ENCODE results near the gene POU2F3.

POU2F3 gene

DNA sequence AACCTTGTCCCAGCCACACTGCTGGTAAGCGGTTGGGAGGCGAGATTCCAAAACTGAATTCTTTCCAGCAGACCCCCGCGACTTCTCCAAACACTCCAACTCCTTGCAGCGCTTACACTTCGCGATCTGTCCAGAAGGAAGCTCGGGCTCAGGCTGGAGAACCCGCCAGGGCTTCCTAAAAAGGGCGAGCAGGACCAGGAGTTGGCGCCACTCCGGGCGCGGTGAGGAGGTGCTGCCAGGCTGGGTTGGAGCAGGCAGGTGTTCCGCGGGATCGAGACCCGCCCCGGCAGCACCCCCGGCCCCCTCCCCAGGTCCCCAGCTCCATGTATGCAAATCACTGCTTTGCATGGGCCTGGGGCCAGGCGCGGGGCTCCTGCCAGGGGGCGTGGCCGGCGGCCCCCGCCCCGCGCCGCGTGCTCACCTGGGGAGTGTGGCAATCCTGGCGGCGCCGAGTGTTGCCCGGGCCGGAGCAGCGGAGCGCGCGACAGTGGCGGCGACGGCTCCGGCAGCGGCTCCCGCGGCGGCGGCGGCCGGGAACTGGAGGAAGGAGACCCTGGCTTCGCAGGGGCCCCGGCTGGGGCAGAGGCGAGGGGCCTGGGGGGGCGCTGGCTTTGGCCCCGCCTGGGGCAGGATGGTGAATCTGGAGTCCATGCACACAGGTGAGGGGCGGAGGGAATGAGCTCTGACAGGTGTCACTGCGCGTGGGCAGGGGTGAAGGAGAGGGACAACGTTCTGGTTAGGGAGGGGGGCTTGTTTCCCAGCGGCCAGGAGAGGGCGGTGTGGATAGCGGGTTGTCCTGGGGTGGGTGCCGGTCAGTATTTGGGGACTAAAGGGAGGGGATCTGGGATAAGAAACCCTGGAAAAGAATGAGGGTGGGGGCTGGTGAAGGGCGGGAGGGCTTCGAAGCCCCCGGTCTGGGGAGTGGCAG, at the start of gene POU2F3:
TSS of gene POU2F3 (plus strand) at position 428 of the 928 bp plus-strand sequence. CDS start at position 632, 204 bp downstream.
- no peak for DNase-seq

DNA sequence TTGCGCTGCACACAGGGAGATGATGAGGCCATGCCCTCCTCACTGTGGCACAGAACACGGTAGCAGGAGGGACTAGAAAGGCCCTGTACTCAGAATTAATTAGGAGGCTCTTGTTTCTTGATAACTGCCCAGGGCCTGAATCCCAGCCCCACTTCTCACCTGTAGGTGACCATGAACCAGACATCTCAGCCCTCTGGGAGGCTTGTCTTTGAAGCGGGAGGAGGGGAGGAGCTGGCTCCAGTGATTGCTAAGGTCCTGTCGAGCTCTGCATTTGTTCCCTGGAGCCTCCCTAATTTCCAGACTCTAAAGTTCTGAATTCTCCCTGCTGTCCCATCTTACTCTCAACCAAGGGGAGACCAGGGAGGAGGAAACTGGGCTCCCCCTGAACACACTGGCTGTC, 48.9 kb upstream of the POU2F3 start:
- DNase-seq: no peak

DNA sequence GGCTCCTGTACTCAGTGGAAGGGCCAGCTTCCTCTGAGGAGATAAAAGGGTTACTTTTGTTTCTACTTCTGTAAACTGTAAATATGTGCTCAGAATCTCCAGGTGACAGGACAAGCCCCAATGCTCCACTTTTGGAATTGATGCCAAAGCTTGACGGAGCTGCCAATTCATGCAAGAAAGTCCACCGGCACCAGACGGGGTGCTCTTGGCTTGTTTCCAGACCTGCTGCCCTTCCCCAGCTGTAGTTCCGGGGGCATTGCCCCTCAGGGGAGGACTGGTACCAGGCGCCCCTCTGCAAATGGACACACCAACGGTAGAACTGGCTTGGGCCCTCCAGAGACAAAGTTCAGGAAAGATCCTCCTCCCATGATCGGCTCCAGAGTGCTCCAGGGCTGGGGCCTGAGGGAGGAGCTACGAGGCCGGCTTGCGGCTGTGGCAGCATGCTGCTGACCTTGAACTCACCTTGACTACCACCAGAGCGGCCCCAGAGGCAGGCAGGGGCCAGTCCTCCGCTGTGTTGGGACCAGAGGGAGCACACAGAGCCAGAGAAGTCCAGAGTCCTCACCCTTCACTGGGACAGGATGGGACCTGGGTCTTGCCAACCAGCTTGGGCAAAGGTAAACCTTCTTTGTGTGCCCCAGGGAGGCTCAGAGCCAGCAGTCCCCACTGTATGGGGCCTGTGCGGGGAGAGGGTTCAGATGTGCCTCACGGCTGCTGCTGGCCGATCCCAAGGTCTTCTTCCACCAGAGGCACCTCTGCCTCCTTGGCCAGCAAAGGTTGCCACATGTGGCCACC, 46.9 kb upstream of the POU2F3 start:
- no peak for DNase-seq

GRCh38 chr11:120194166-120194565, 45.8 kb upstream of the POU2F3 start:
- no peak for DNase-seq

DNA sequence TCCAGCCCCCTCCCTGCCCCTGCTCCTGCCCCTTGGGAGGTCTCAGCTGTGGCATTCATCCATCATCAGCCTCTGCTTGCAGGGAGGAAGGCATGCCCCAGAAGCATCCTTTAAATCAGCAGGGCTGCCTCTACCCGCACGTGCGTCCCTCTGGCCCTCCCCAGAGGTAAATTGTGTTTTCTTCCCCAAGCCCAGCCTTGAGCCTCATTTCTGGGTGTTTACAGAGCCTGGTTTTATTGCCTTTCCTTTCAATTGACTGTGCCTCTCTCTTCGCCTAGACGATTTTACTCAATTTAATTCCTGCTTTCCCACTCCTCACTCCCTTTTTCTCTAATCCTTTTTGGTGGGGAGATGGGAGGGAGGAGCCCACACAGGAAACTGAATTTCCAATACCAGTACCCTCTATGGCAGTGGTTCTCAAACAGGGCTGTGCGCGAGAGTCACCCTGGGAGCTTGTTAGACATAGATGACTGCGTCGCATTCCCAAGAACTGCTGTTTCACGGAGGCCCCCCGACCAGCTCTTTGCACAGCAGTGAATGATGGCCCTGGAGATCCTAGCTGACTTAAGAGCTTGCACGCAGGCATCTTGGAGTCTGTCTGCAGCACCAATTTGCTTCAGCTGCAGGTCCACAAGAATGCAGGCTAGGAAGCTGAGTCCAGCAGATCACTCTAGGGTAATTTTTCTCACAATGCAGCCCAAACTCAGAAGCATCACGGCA, 44.2 kb upstream of the POU2F3 start:
- DNase-seq: no peak

GRCh38 chr11:120196826-120197225, 43.1 kb upstream of the POU2F3 start:
- DNase-seq: no peak

DNA sequence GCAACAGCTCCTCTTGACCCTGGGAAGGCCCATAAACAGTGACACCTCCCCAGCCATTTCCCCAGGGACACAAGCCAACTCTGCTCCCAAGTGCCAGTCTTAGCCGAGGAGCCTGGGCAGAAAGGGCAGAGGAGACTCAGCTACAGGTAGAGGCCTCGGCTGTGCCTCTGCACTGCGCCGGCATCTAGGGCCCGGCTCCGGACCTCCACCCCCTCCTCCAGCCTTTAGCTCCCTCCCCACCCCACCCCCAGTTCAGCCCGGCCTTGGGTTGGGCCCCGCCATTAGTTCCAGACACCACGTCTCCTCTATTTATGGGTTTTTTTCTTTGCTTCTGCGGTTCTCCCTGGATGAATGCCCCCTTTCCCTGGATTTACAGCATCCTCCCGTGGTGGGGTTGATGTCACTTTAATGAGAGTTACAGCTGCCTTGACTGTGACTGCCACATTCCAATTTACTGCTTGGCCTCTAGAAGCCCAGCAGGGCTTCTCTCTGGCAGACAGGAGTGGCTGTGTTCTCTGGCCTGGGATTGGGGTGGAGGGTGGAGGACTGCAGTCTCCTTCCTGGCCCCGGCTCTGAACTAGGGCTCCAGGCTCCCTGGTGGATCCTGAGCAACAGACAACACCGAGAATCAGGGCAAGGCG, 42.6 kb upstream of the POU2F3 start:
- DNase-seq: no peak

DNA sequence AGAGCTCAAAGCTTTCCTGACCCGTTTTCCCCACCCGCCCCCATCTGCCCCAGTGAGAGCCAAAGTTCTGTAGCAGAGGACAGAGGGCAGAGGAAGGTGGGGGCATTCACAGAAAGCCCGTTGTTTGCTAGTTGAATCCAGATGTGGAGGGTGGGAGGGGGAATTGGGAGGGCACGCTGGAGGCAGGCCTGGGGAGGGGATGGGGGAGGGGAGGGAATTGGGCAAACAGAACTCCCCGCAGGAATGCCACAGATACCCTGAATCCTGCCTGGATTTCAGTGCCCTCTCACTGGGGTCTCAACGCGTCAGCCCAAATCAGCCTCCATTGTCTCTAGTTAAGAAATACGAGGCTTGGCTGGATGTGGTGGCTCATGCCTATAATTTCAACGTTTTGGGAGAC, 42.0 kb upstream of the POU2F3 start:
- no peak for DNase-seq

DNA sequence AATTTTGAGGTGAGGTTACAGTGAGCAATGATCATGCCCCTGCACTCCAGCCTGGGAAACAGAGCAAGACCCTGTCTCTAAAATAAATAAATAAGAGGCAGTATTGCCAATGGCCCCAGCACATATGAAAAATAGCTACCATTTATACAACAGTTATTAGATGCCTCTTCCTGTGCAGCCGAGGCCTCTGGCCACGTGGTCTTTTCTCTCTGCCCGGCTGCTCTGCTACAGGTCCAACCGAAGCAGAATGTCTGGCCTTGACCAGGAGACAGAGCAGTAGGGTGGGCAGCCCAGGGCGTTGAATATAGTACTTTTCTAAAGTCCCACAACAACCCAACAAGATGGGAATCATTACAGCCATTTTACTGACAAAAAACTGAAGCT, 41.5 kb upstream of the POU2F3 start:
- DNase-seq: no peak

- no peak for DNase-seq
Observed at GRCh38 chr11:120198787-120199469, 41.0 kb upstream of the POU2F3 start.

DNA sequence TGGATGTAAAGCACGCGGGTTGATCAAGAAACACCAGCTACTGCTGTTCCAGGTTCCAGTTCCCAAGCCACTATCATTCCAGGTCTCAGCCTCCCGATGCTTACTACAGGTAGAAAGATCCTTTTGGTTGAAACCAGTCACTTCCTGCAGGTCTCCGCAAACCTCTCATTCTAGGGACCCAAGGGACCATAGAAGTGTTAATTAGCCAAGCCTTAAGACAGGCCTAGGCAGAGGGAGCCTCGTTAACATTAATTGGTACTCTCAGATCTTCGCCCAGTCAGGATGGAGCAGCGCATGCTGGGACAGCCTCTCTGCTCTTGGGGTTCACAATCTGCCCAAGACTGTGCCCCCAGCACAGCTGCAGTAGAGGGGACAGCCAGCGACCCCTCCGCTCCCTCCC, 40.3 kb upstream of the POU2F3 start:
- DNase-seq: no peak

DNA sequence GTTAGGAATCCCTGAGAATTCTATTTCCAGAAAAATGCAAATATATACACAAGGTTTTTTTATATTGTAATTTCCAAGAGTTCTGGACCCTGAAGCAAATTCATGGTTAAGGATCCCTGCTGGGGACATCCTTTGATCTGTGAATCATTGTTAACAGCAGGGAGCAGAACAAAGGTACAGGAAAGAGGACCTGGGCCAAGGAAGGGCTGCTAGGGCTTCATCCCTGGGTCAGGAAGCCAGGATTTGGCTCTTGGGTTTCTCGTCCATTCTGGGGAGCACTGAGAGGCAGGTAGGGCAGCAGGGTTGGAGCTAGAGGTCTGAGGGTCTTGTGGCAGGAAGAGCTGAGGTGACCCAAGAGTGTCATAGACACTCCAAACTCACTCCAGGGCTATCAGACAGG, 39.3 kb upstream of the POU2F3 start:
- DNase-seq: no peak

- DNase-seq: no peak
Observed at GRCh38 chr11:120201653-120202052, 38.3 kb upstream of the POU2F3 start.

DNA sequence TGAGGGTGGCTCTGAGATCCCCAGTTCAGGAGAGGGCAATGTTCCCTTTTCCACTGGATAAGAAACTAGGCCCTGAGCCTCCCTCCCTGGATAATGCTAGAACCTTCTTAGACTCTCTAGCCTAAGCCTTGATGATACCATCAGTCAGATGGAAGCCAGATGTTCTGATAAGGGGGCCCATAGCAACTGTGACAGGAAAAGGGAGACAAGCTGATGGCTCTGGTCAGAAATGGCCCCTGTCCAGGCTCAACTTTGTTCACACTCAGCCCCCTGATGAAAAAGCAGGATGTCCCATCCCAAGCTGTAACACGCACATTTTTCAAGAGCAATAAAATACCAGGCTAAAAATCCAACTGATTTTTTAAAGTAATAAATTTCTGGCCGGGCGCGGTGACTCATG, 36.3 kb upstream of the POU2F3 start:
- DNase-seq: no peak

DNA sequence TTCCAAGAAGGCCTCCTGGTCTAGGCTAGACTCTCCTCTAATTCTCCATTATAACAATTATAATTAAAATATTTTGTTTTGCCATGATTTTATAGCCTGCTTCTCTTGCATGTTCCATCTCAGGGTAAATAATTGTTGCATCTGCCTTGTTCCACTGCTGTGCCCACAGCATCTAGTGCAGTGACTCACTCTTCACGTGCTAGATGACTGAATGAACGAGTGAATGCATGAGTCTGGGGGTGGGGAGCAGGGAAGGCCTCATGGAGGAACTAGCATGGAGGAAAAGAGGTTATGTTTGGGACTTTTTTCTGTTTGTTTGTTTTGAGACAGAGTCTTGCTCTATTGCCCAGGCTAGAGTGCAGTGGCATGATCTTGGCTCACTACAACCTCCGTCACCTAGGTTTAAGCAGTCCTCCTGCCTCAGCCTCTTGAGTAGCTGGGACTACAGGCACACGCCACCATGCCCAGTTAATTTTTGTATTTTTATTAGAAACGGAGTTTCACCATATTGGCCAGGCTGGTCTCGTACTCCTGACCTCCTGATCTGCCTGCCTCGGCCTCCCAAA, 34.3 kb upstream of the POU2F3 start:
- no peak for DNase-seq

DNA sequence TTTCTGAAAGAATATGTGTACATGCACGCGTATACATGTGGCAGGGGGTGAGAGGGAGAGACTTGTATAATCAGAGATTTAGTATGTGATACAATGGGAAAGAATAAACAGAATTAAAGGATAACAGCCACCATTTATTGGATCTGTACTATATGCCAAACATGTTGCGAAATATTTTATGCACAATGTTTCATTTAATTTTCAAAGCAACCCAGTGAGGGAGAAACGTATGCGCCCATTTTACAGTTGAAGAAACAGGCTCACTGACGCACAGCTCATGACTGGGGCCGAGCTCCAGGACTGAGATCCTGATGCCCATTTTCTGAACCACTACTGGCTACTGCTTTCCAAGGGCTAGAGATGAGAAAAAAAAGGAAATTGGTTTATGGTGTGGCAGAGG, 32.4 kb upstream of the POU2F3 start:
- DNase-seq: no peak

GRCh38 chr11:120208001-120208441, 31.9 kb upstream of the POU2F3 start:
- DNase-seq: peak; percentile 24

DNA sequence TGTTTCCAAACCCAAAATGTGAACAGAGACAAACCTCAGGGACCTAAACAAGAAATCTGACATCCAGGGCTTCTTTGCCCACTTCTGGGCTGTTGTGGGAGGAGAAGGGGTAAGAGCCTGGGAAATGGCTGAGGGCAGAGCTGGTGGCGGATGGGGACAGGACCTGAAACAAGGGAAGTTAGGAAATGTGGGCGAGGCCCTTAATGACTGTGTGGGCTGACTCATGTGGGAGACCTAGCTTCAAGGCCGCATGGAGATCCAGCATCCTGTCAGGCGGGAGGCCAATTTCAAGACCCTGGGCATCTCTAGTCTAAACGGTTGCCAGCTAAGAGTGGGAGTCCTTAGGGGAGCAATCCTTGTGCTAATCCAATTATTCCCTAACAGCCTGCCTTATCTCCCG, 31.2 kb upstream of the POU2F3 start:
- DNase-seq: no peak

- no peak for DNase-seq
Observed at GRCh38 chr11:120209746-120210625, 30.0 kb upstream of the POU2F3 start.

DNA sequence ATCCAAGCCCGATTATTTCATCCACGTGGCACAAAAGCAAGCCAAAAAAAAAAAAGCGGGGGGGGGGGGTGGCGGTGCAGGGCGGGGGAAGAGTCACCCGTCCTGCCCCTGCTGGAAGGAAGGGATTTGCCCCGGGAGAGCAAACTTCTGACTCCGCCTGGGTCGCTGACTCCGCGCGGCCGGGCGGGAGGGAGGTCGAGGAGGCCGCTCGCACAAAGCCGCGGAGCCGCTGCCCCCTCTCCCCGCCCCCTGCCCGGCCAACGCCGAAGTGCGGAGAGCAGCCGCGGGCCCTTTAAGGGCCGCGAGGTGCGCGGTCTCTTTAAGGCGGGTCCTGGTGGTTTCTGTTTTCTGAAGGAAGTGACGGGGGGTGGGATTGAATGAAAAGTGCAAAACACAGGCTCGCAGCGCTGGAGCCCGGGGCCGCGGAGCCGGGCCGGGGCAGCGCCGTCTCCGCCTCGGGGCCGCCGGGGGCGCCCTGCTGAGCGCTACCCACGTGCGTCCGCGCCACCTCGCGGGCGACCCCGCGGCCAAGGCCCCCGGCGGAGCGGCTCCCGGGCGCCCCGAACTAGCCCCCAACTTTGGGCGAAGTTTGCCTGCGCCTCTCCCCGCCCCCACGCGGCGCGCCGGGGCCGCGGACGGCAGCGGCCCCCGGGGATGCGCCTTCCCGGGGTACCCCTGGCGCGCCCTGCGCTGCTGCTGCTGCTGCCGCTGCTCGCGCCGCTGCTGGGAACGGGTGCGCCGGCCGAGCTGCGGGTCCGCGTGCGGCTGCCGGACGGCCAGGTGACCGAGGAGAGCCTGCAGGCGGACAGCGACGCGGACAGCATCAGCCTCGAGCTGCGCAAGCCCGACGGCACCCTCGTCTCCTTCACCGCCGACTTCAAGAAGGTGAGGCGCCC, 29.1 kb upstream of the POU2F3 start, which contains the start of gene OAF:
TSS of gene OAF (plus strand) at position 407 of the 896 bp plus-strand sequence. CDS start at position 655, 248 bp downstream.
- peak; percentile 61 for DNase-seq
